HG03139 (cell line): Measurements from ENCODE around the gene CCDC134.
"Not testable (repeated sequence)": the region's sequence is repeated elsewhere in the genome, so short reads cannot be mapped to it uniquely, and the experiment has no call there.

Source experiments
- ATAC-seq: cut with Tn5 transposase; IDR thresholded peaks from one replicate; pipeline ENCODE4 v1.9.1; 2021; ENCODE audit not compliant: unreplicated experiment

Gene CCDC134

DNA sequence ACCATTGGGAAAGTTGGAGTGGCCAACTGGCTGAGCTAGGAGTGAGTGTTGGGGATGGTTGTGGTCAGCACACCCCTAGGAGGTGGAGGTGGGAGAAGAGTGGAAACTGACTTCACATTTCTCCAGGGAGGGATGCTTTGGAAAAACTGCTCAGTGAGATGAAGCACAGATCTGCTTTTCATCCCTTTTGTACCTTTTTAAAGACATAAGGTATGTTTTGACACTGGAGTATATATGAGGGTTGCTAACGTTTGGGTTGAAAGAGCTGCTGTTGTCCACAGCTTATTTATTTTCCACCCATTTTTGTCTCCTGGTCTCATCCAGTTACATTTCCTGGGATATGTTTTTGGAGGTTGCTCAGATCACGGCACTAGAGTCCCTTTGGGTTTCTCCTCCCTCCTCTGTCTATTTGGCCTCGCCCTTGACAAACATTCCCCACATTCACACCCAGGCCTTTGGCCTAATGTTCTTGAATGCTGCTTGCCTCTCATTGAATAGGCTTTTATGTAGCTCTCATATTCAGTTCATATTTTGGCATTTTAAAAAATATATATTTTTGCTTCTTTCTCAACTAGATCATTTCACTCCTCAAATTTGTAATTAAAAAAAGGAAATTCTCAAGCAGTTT, 40.7 kb downstream of the CCDC134 start:
- no peak for ATAC-seq

GRCh38 chr22:41842996-41843970, 42.8 kb downstream of the CCDC134 start:
- ATAC-seq: no peak

DNA sequence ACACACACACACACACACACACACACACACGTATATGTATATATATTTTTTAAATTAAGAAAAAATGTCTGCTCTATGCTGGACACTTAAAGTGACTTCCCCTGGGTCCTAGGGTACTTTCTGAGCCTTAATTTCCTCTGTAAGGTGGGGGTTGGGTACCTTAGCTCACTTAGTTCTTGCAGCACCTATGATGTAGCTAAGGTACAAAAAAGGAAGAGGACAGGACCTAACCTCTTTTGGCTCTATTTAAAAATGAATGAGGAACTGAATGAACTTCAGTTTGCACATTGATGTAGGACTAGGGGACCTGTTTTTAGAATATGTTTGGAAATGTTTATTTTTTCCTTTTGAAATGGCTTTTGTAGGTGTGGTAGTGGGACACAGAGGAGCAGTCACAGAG, 43.6 kb downstream of the CCDC134 start:
- no peak for ATAC-seq

GRCh38 chr22:41844513-41844912, 44.0 kb downstream of the CCDC134 start:
- no peak for ATAC-seq

GRCh38 chr22:41845380-41846267, 45.1 kb downstream of the CCDC134 start:
- ATAC-seq: no peak

GRCh38 chr22:41846268-41846987, 45.9 kb downstream of the CCDC134 start:
- no peak for ATAC-seq

- no peak for ATAC-seq
Observed at GRCh38 chr22:41847300-41847699, 46.8 kb downstream of the CCDC134 start.

DNA sequence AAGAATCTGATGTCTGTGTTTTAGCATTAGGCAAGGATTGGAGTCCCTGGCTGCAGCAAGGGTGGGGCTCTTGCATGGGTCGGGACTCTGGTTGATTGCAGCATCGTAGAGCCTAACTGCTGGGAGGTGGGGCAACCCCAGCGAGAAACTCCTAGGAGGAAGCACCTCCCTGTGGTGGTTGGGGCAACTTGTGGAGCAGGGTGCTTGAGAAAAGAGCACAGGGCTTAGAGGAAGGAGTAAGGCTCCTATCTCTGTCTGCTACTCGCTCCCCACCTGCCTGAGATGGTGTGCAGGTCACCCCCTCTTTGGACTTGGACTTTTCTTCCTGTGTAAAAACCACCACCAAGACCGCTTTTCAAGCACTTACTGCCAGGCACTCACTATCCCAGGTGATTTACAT, 48.0 kb downstream of the CCDC134 start:
- ATAC-seq: no peak

DNA sequence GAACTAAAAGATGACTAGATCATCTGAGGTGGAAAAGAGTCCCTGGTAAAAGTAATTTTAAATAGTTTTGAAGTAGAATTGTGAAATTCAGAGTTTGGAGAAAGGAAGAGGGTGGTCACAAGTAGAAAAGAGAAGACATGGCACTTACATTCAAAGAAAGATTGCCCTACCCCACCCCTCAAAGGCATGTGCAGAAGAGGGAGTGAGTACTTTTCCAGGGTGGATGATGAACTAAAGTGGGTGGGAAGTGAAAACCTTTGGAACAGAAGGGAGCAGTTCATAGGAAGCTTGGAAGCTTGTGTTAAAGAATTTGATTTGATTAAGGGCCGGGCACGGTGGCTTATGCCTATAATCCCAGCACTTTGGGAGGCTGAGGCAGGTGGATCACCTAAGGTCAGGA, 56.0 kb downstream of the CCDC134 start:
- no peak for ATAC-seq

DNA sequence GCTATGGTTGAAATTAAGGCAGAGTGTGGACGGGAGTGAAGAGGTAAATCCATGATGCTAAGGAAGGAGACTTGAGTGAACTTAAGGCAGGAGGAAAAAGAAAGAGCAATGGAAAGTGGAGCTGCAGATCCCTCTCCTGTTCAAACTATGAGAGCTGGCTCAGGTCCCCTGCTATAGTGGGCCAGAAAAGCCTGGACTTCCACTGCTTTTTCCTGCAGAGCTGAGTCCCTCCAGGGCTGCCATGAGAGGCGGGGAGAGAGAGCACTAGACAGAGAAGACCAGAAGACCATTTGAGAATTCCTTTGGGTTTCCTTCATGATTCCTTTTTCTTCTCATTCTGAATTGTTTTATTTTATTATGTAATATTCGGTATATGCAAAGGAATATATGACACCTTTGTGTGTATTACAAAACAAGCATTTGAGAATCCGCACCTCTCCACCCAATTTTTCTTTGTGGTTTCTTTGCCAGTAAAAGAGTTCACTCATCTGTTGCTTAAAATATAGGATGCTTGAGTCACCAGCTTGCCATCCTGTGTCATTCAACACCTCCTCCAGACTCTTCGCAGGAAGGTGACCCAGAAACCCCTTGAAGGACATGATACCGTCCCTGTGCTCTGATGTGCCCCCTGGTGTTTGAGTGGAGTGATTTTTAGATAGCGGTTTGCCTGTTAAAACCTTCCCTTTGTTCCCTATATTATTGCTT, 56.8 kb downstream of the CCDC134 start:
- no peak for ATAC-seq

- ATAC-seq: no peak
Observed at GRCh38 chr22:41857860-41858199, 57.4 kb downstream of the CCDC134 start.

GRCh38 chr22:41862160-41862529, 61.7 kb downstream of the CCDC134 start:
- no peak for ATAC-seq

DNA sequence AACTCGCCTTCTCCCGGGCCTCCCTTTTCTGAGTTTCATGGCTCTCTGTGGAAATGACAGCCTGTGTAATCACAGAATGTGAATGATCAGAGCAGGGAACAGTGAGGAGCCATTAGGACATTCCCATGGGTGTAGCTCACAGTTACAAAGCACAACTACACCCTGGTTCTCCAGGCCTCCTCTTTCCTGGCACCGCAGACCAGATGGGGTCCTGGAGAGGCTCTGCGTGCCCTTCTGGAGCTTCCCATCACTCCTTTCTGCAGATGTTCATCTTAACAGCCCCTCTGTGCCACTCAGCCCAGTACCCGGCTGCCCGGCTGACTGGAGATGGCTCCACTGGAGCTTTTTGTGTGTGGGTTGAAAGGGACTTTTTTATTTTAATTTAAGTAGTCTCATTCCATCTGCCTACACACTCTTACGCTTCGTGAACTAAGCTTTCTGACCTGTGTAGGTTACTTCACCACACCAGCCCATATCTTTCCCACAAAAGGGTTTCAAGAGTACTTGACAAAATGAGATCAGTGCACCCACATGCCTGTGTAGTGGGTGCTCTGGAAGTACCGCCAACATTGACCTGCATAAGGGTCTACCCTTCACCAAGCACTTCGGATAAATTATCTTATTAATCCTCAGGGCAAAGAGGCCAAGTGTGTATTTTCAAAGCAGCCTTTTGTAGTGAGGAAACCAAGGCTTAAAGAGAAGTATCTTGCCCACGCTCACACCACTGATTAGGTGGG, 62.2 kb downstream of the CCDC134 start:
- no peak for ATAC-seq

DNA sequence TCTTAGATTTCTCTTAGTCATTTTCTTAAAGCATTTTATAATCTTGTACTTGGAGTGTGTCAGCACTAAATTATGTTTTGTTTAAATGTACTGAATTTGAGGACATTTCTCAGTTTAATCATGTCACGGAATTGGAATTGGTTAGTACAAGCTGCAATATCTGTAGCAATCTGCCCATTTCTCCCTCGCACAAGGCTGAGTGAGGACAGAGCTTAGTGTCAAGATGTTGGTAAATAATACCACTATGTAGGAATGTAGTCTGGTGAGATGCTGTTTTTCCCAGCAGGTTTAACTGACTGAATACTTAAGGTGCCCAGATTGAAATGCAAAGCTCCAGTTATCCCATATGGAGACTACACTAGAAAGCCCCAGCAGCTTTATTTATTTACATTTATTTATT, 63.0 kb downstream of the CCDC134 start:
- no peak for ATAC-seq

DNA sequence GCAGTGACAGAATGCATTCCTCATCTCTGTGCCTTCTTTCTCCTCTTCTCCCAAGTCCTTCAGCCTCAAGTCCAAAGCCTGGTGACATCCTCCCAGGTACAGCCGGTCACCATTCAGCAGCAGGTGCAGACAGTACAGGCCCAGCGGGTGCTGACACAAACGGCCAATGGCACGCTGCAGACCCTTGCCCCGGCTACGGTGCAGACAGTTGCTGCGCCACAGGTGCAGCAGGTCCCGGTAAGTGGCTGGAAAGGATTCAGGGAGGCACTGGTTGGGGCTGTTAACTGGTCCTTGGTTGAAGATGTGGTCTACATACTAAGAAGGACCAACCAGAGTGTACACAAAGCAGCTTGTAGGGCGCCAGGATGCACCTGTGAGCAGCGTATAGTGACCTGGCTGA, 68.1 kb downstream of the CCDC134 start:
- no peak for ATAC-seq

- not testable (repeated sequence) for ATAC-seq
Observed at GRCh38 chr22:41870081-41870480, 69.6 kb downstream of the CCDC134 start.

- no peak for ATAC-seq
Observed at GRCh38 chr22:41870786-41871185, 70.3 kb downstream of the CCDC134 start.

GRCh38 chr22:41873391-41873790, 72.9 kb downstream of the CCDC134 start:
- no peak for ATAC-seq

GRCh38 chr22:41874090-41874489, 73.6 kb downstream of the CCDC134 start:
- ATAC-seq: no peak
